HL-60/S4 (cell line): Measurements from ENCODE around the gene IGF1R.
"Not testable (repeated sequence)": the region's sequence is repeated elsewhere in the genome, so short reads cannot be mapped to it uniquely, and the experiment has no call there.

Experiments
- in situ Hi-C: fragments of 300-500 bp; cut with MboI; formaldehyde crosslinking; loops from 2 replicates; pipeline ENCODE4 v1.14.3; 2022; ENCODE audit warnings: low sequenced_read_pairs

The IGF1R gene

DNA sequence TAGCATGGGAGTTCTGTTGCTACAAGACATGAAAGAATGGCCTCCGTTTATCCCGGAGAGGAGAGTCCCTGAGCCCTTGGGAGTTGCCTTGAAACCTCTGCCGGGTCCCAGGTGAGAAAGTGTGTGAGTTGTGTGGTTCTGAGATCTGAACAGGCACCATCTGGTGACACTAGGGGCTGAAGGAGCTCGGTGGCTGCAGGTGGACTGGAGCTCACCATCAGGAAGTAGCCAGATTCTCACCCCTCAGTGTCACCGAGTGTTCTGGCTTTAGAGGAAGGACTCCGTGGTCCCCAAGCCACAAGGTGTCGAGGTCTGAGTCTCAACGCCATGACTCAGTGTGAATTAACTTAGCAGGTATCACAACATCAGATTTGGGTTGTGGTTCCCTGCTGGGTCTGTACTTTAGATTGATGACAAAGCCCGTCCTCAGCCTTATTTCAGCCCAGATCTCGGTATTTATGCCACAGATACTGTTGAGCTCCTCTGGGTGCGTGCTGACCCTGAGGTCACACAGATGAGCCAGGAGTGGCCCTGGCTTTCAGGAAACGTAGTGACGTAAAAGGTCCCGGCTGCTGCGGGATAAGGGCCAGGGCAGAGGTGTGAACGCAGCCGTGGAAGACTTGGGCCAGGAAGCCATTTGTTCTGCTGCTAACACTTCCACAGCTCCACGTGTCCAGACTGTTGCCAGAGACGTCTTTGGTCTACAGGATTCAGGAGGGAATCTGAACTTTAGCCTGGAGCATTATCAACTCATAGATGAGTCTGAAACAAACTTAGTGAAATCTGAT lies 304.9 kb downstream of the IGF1R start:
- in situ Hi-C loops: no loop called here

GRCh38 chr15:98953968-98954367 lies 305.6 kb downstream of the IGF1R start:
- in situ Hi-C loops: no loop called here

DNA sequence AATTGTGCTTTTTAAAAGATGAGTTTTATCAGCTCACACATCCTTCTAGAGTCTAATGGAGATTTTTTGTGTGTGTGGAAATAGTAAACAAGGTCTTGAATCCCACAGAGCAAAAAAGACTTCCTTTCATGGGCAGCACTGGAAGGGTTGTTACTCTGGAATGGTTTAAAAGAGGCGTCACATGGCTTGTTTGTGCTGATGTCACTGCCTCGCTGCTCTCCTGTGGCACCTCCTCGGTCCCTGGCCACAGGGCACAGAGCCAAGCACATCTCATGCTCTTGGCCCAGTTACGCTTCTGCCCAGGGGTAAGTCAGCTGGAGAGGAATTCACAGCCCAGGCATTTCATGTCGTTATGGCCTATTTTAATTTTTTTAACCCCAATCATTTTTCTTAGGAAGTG lies 306.1 kb downstream of the IGF1R start:
- in situ Hi-C loops: no loop called here

- in situ Hi-C loops: no loop called here
These were observed 307.0 kb downstream of the IGF1R start for GRCh38 chr15:98955331-98955730.

DNA sequence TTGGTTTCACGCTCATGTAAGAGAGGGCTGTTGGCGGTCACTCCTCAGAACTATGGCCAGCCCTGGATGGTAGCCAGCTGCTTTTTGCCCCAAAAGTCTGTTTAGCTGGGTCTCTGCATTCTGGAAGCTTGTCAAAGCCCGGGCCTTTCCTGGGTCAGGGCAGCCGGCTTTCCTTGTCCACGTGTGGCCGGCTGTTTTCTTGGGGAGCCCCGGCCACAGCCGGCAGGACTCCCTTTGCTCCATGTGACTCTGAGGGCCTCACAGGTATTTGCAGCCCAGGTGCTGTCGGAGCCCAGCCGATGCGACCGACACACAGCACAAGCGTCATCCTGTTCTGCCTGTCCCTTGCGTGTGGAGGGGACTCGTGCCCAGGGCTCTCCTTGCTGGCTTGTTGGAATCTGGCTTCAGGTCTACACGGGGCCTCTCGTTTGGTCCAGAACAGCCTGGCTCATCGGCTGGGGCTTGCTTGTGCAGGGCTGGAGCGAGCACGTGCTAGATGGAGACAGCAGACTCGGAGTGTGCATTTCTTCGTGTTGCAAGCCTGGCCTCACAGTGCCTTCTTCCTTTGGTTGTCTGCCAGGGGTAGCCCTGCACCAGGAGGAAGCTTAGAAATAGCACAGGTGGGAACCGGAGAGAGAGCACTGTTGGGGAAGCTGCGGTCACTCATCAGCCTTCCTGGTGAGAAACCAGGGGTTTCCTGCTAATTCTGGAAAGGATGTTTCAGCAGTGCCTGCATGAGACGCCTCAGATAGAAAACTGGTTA lies 307.8 kb downstream of the IGF1R start:
- in situ Hi-C loops: no loop called here

- in situ Hi-C loops: no loop called here
These were observed 308.6 kb downstream of the IGF1R start for GRCh38 chr15:98956796-98957553.

DNA sequence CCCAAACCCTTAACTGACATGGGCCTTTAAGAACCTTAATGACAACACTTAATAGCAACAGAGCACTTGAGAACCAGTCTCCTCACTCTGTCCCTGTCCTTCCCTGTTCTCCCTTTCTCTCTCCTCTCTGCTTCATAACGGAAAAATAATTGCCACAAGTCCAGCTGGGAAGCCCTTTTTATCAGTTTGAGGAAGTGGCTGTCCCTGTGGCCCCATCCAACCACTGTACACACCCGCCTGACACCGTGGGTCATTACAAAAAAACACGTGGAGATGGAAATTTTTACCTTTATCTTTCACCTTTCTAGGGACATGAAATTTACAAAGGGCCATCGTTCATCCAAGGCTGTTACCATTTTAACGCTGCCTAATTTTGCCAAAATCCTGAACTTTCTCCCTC lies 309.3 kb downstream of the IGF1R start:
- in situ Hi-C loops: no loop called here

- in situ Hi-C loops: no loop called here
These were observed 309.7 kb downstream of the IGF1R start for GRCh38 chr15:98958076-98958475.

- in situ Hi-C loops: no loop called here
These were observed 310.7 kb downstream of the IGF1R start for GRCh38 chr15:98958918-98959639.

DNA sequence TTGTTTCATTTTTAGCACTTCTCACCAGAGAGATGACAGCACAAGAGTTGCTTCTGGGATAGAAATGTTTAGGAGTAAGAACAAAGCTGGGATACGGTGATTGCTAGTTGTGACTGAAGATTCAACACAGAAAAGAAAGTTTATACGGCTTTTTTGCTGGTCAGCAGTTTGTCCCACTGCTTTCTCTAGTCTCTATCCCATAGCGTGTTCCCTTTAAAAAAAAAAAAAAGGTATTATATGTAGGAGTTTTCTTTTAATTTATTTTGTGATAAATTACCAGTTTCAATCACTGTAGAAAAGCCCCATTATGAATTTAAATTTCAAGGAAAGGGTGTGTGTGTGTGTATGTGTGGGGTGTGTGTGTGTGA lies 311.3 kb downstream of the IGF1R start:
- in situ Hi-C loops: no loop called here

- in situ Hi-C loops: no loop called here
These were observed 312.3 kb downstream of the IGF1R start for GRCh38 chr15:98960555-98961050.

GRCh38 chr15:98963444-98963843 lies 315.1 kb downstream of the IGF1R start:
- in situ Hi-C loops: no loop called here

DNA sequence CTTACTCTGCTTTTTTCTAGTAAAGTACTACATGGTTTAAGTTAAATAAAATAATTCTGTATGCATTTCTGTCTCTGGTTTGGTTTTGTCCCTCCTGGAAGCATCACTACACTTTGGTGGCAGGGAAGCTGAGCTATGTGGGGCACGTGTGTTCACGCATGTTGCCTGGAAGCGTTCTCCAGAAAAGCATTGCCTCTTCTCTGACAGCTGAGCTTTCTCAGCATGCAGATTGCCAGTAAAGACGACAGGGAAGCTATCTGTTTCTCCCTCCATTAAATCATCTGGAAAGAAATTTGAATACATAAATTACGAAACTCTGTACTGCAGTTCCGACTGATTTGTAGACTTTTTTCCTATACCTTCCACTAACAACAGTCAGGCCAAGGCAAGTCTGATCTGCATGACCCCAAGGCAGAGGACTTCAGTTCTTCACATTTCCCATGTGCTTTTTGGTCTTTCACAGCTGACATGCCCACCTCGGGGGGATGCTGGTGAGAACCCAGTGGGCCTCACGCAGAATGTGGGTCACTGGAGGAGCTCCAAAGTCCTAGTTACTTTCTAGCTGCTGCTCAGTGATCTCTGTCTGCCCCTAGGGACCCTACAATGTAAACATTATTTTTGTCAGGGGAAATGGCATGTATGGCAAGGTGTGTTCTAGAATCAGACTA lies 316.3 kb downstream of the IGF1R start:
- in situ Hi-C loops: no loop called here

- in situ Hi-C loops: not testable (repeated sequence)
These were observed 316.8 kb downstream of the IGF1R start for GRCh38 chr15:98965134-98965491.

DNA sequence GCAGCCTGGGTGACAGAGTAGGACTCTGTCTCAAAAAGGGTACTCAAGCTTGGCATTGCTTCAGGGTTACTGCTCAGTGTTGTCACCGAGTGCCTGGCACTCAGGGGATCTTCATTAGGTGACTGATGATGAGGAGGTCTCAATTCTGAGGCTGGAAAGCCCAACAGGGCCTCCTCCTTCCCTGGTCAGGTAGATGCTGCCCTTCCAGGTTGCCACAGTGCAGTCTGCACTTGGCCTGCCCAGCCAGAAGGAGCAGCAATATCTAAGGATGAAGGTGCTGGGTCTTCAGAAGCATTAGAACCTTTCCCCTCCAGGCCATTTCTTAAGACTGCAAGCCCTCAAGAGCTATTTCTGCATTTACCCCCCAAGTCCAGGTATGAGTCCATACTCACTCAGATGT lies 317.3 kb downstream of the IGF1R start:
- in situ Hi-C loops: no loop called here

DNA sequence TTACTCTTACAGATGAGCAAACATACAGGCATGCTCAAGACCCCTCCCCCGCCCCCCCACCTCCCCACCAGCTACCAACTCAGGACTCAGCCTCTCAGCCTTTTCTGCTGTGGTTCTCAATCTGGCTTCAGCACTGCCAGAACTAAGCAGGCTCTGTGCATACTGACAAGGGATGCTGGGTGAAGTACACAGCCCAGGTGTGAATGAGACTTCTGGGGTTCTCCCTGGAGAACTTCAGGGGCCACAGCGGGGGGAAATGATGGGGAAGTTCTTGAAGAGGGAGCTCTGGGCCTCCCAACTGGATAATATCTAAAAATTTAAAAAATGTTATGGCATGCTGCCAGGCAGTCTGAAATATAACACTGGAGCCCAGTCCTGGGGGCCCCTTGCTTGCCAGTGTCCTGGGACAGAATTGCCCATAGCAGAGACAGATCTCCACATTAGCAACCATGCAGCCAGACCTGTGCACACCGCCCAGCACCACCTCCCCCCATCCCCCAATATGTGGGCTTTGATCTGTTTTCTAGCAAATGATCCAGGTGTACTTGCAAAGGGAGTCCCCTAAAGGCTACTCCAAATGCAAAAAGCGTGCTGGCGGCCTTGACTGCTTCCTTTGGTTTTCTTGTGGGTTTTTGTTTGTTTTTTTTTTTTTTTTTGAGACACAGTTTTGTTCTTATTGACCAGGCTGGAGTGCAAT lies 317.9 kb downstream of the IGF1R start:
- in situ Hi-C loops: no loop called here

- in situ Hi-C loops: no loop called here
These were observed 318.8 kb downstream of the IGF1R start for GRCh38 chr15:98967096-98967495.

- in situ Hi-C loops: no loop called here
These were observed 319.6 kb downstream of the IGF1R start for GRCh38 chr15:98967916-98968315.

- in situ Hi-C loops: no loop called here
These were observed 320.2 kb downstream of the IGF1R start for GRCh38 chr15:98968576-98968975.
